H1 (cell line): ENCODE results near the gene ZNF697. TPM values are rescaled to one million over a fixed set of nuclear protein-coding genes. Genes with fewer than 3 reads are reported as not detected.

Experiments used
- CTCF ChIA-PET: fragments of 300-600 bp; sonication (Branson Sonifier 250); formaldehyde crosslinking; loops from one replicate; lab custom pipeline; 2021; ENCODE audit not compliant: partially characterized antibody; lab: Charles Lee
- POLR2A ChIA-PET: fragments of 300-600 bp; sonication (Branson Sonifier 250); formaldehyde crosslinking; loops from one replicate; lab custom pipeline; 2021; ENCODE audit warnings: inconsistent platforms; ENCODE audit not compliant: partially characterized antibody; lab: Charles Lee
- DNase-seq, 2 experiments: peaks; one replicate each; pipeline versions ENCODE4 v3.0.0 to v3.0.0-alpha.2; 2010 to 2022; ENCODE audit warnings: low spot score in 2 of 2, low read depth in 1 of 2, mixed read lengths in 1 of 2
- FAIRE-seq: peaks from 2 replicates; lab custom pipeline; 2011; peaks lifted over from hg19 to GRCh38; lab: Jason Lieb, UNC
- H2AFZ ChIP-seq: 2 replicates; pipeline ENCODE4 v1.8.1; 2012; ENCODE audit warnings: low read length, inconsistent platforms
- H2AK5ac ChIP-seq: 2 replicates; pipeline ENCODE4 v1.6.1; 2013; ENCODE audit warnings: low read depth, low read length
- H2BK120ac ChIP-seq: replicated peaks from 2 replicates; pipeline ENCODE3; 2013; ENCODE audit warnings: low read depth, low read length, inconsistent platforms
- H2BK12ac ChIP-seq: 2 replicates; pipeline ENCODE4 v1.6.1; 2013; ENCODE audit warnings: low read depth, low read length
- H2BK15ac ChIP-seq: 2 replicates; pipeline ENCODE4 v1.6.1; 2013; ENCODE audit warnings: low read length
- H2BK20ac ChIP-seq: 2 replicates; pipeline ENCODE4 v1.6.1; 2013; ENCODE audit warnings: low read length
- H2BK5ac ChIP-seq: 2 replicates; pipeline ENCODE4 v1.6.1; 2013; ENCODE audit warnings: low read depth, low read length
- H3K14ac ChIP-seq: 2 replicates; pipeline ENCODE4 v1.6.1; 2013; ENCODE audit warnings: inconsistent platforms; ENCODE audit not compliant: insufficient read length
- H3K18ac ChIP-seq: 2 replicates; pipeline ENCODE4 v1.6.1; 2013; ENCODE audit warnings: low read length; ENCODE audit errors: extremely low read depth
- H3K23ac ChIP-seq: 2 replicates; pipeline ENCODE4 v1.6.1; 2013; ENCODE audit warnings: inconsistent platforms; ENCODE audit not compliant: insufficient read length
- H3K23me2 ChIP-seq: 2 replicates; pipeline ENCODE4 v1.6.1; 2013; ENCODE audit warnings: low read depth, low read length
- H3K27ac ChIP-seq: 2 replicates; pipeline ENCODE4 v1.6.1; 2011; ENCODE audit warnings: low read depth, low read length, inconsistent platforms
- H3K27me3 ChIP-seq, 4 experiments: replicated peaks in 1 of 4; 1 replicate in 1 of 4; 2 replicates in 3 of 4; pipeline versions ENCODE4 v1.6.1 to v1.8.1; 2011 to 2013; ENCODE audit warnings: low read length in 3 of 4, mild to moderate bottlenecking in 3 of 4, inconsistent platforms in 2 of 4, mixed read lengths in 2 of 4, moderate library complexity in 1 of 4; ENCODE audit not compliant: control insufficient read depth in 3 of 4, insufficient read depth in 3 of 4; ENCODE audit errors: extremely low read depth in 1 of 4
- H3K36me3 ChIP-seq, 4 experiments: 2 replicates each; pipeline versions ENCODE4 v1.6.1 to v1.8.1; 2011 to 2013; ENCODE audit warnings: mild to moderate bottlenecking in 4 of 4, low read length in 3 of 4, moderate library complexity in 2 of 4, control low read depth in 1 of 4, inconsistent platforms in 1 of 4; ENCODE audit not compliant: insufficient read depth in 4 of 4, control insufficient read depth in 2 of 4
- H3K4ac ChIP-seq: replicated peaks from 2 replicates; pipeline ENCODE3; 2013; ENCODE audit warnings: low read length, low read depth, mixed read lengths, inconsistent platforms; ENCODE audit not compliant: insufficient read length
- H3K4me1 ChIP-seq, 4 experiments: replicated peaks in 1 of 4; 1 replicate in 1 of 4; 2 replicates in 3 of 4; pipeline versions ENCODE4 v1.6.1 to v1.8.1; 2011 to 2013; ENCODE audit warnings: low read length in 3 of 4, inconsistent platforms in 2 of 4, mixed read lengths in 1 of 4; ENCODE audit not compliant: insufficient read depth in 4 of 4, control insufficient read depth in 3 of 4
- H3K4me2 ChIP-seq, 2 experiments: 2 replicates each; pipeline versions ENCODE4 v1.6.1 to v1.8.1; 2011 to 2013; ENCODE audit warnings: low read depth in 2 of 2, low read length in 2 of 2, control low read depth in 1 of 2, inconsistent platforms in 1 of 2, mild to moderate bottlenecking in 1 of 2; ENCODE audit not compliant: insufficient read depth in 1 of 2
- H3K4me3 ChIP-seq, 4 experiments: fragments of 200-600, 300-600 bp in 1 of 4; sonication (generic), shearing (Covaris generic), sonication (Bioruptor Twin) in 1 of 4; 2 replicates each; pipeline versions ENCODE4 v1.5.1 to v1.8.1; 2011 to 2016; ENCODE audit warnings: low read length in 4 of 4, low read depth in 3 of 4, control low read depth in 2 of 4, inconsistent platforms in 2 of 4, mild to moderate bottlenecking in 2 of 4, mixed read lengths in 1 of 4, moderate library complexity in 1 of 4; ENCODE audit not compliant: insufficient read depth in 2 of 4; ENCODE audit errors: extremely low read depth in 1 of 4
- H3K56ac ChIP-seq: replicated peaks from 2 replicates; pipeline ENCODE3; 2013; ENCODE audit warnings: low read depth, mild to moderate bottlenecking, mixed read lengths, low read length, inconsistent platforms; ENCODE audit not compliant: insufficient read length
- H3K79me1 ChIP-seq: 2 replicates; pipeline ENCODE4 v1.6.1; 2013; ENCODE audit warnings: low read depth, low read length, control low read depth
- H3K79me2 ChIP-seq, 2 experiments: 2 replicates each; pipeline versions ENCODE4 v1.6.1 to v1.8.1; 2012 to 2013; ENCODE audit warnings: low read length in 2 of 2, mild to moderate bottlenecking in 2 of 2, inconsistent platforms in 1 of 2; ENCODE audit not compliant: insufficient read depth in 2 of 2, control insufficient read depth in 1 of 2
- H3K9ac ChIP-seq, 4 experiments: replicated peaks in 1 of 4; 1 replicate in 1 of 4; 2 replicates in 3 of 4; pipeline versions ENCODE4 v1.6.1 to v1.8.1; 2011 to 2013; ENCODE audit warnings: low read depth in 3 of 4, low read length in 3 of 4, control low read depth in 2 of 4, mild to moderate bottlenecking in 2 of 4, moderate library complexity in 2 of 4, inconsistent platforms in 1 of 4; ENCODE audit errors: extremely low read depth in 1 of 4
- H3K9me3 ChIP-seq, 2 experiments: 2 replicates each; pipeline versions ENCODE4 v1.6.1 to v1.8.1; 2012 to 2013; ENCODE audit warnings: mild to moderate bottlenecking in 2 of 2, moderate library complexity in 2 of 2, control low read depth in 1 of 2, inconsistent platforms in 1 of 2, low read depth in 1 of 2, low read length in 1 of 2, mixed read lengths in 1 of 2; ENCODE audit not compliant: insufficient read depth in 2 of 2
- H4K20me1 ChIP-seq, 2 experiments: replicated peaks in 1 of 2; 2 replicates each; pipeline versions ENCODE3 to v1.8.1; 2011 to 2013; ENCODE audit warnings: inconsistent platforms in 2 of 2, low read length in 2 of 2, mild to moderate bottlenecking in 1 of 2; ENCODE audit not compliant: insufficient read depth in 2 of 2, control insufficient read depth in 1 of 2
- H4K5ac ChIP-seq: 2 replicates; pipeline ENCODE4 v1.6.1; 2013; ENCODE audit warnings: low read length, low read depth, mixed read lengths, inconsistent platforms; ENCODE audit not compliant: insufficient read length
- H4K8ac ChIP-seq: 2 replicates; pipeline ENCODE4 v1.8.0; 2013; ENCODE audit warnings: mild to moderate bottlenecking, moderate library complexity, low read length, inconsistent platforms; ENCODE audit not compliant: insufficient read depth; ENCODE audit errors: extremely low read depth
- H4K91ac ChIP-seq: replicated peaks from 2 replicates; pipeline ENCODE3; 2013; ENCODE audit warnings: low read length, mixed read lengths, inconsistent platforms; ENCODE audit not compliant: insufficient read length
- CBX8 ChIP-seq: fragments of 300-800, 300-1000 bp; sonication (generic); IDR thresholded peaks from 2 replicates; pipeline ENCODE4 v1.7.1; 2016; ENCODE audit warnings: low read depth, low read length, borderline replicate concordance
- CHD2 ChIP-seq: IDR thresholded peaks from 2 replicates; pipeline ENCODE4 v1.6.1; 2012; ENCODE audit warnings: low read length, improper control_type of control experiment
- SP2 ChIP-seq: IDR thresholded peaks from 2 replicates; pipeline ENCODE4 v1.6.1; 2012; ENCODE audit warnings: mild to moderate bottlenecking, low read length, inconsistent platforms
- SUZ12 ChIP-seq: fragments of 200-600 bp; sonication (generic); IDR thresholded peaks from 2 replicates; pipeline ENCODE4 v1.6.1; 2012; ENCODE audit warnings: mild to moderate bottlenecking, inconsistent platforms, low read length, moderate library complexity, mixed read lengths
- YY1 ChIP-seq: IDR thresholded peaks from 2 replicates; pipeline ENCODE4 v1.6.1; 2011; ENCODE audit warnings: low read depth, mild to moderate bottlenecking, low read length
- WGBS, 2 experiments: shearing (Covaris generic) in 1 of 2; methylation state at CpG; one replicate each; pipeline versions ENCODE4 v1.1.6 to v1.1.7; 2013 to 2015; ENCODE audit warnings: low lambda C conversion rate in 2 of 2, mixed read lengths in 2 of 2, inconsistent platforms in 1 of 2, low coverage in 1 of 2, missing lambda C conversion rate in 1 of 2; ENCODE audit not compliant: insufficient replicate concordance in 2 of 2, insufficient coverage in 1 of 2, insufficient read length in 1 of 2; ENCODE audit errors: extremely low coverage in 1 of 2, missing lambda C conversion rate in 1 of 2; 5-methylcytosine and 5-hydroxymethylcytosine counted together
- polyA plus RNA-seq, 7 experiments: library from polyadenylated mRNA; depleted of rRNA in 3 of 7; stranded (reverse) in 5 of 7; unstranded in 2 of 7; fragments of >200 nt in 5 of 7; fragments of 200-250 nt in 2 of 7; gene quantifications; 1 replicate in 5 of 7; 2 replicates in 1 of 7; 4 replicates in 1 of 7; pipeline versions ENCODE4 v1.2.1 to v1.2.3, GENCODE V29; 2011 to 2013; ENCODE audit warnings: missing spikeins in 2 of 7, mixed read lengths in 2 of 7
- total RNA-seq: library from RNA; stranded (reverse); fragmentation: NEBNext Ultra II Directional; extraction: Animal tissue kit (Norgen Biotek cat#: 25700); gene quantifications from 2 replicates; pipeline ENCODE4 v1.2.1, GENCODE V29; 2021

ZNF697 gene
- total and polyA plus RNA-seq, 2 of the 8 experiments (the other 6 are each of a cell fraction or from before 2014, with no cell fraction given) = 5.6 to 18.3 TPM

DNA sequence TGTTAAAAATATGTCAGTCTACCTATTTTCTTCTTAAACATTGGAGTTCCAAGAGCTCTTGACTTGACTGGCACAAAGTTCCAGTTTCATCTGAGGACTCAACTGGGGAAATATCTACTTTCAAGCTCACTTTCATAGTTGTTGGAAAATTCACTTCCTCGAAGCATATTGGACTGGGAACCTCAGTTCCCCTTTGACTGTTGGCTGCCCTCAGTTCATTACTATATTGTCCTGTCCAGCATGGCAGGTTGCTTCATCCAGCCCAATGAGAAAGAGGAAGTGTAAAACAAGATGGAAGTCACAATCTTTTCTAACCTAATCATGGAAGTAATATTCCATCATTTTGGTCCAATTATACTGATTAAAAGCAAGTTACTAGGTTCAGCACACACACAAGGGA is 54.3 kb downstream of the ZNF697 start:
- Histone ChIP-seq H2BK120ac (no peak overlapping the region), H3K4me3 (no peak overlapping the region), H2BK5ac (no peak overlapping the region), H2AFZ (no peak overlapping the region), H3K4me2 (no peak overlapping the region), H3K9me3 (no peaks in the 10 kb centered on the region), H3K4me1 (no peaks in the 10 kb centered on the region), H2AK5ac (no peak overlapping the region), H3K27ac (no peak overlapping the region), H3K79me1 (no peaks in the 10 kb centered on the region), H3K18ac (no peak overlapping the region), H4K20me1 (no peaks in the 10 kb centered on the region), H3K27me3 (no peaks in the 10 kb centered on the region), H3K4ac (no peak overlapping the region), H3K36me3 (no peaks in the 10 kb centered on the region), H3K9ac (no peak overlapping the region), H3K23me2 (no peaks in the 10 kb centered on the region), H2BK20ac (no peak overlapping the region), H2BK12ac (no peak overlapping the region), H3K23ac (no peak overlapping the region), H3K14ac (no peak overlapping the region), H3K79me2 (no peaks in the 10 kb centered on the region), H2BK15ac (no peak overlapping the region), H4K5ac (no peak overlapping the region)
- DNase-seq (no peak), FAIRE-seq (no peak)
- 67% methylated on average over 1 of the region's 1 CpG; no CpG with 5 or more reads in 1 of the 2 experiments for WGBS, 2 experiments
- TF ChIP-seq SUZ12 = no peak
- no peak for TF ChIP-seq YY1
- no peak for TF ChIP-seq CHD2
- no peak for TF ChIP-seq CBX8
- TF ChIP-seq SP2 = no peak
- TF ChIP-seq, all 59 proteins: peak for 0
- Histone ChIP-seq H4K91ac (no peak overlapping the region), H4K8ac (no peak overlapping the region), H3K56ac (no peak overlapping the region)
- ChIA-PET POLR2A (no interaction called here), CTCF (interaction anchor here (1.3 to 1.9 kb wide), 3 partner anchors 15 to 144 kb away, joined by 3 to 8 read pairs (median 4); no protein-coding TSS in a partner anchor)
